MCF 10A (cell line): ENCODE results near the gene GRAMD4. TPM values are rescaled to one million over a fixed set of nuclear protein-coding genes. Genes with fewer than 3 reads are reported as not detected.

Experiments used
- BruUV-seq: library from RNA; stranded (reverse); fragments of 400-500 nt; replicated peaks from 2 replicates; lab custom pipeline; 2021; lab: Mats Ljungman, UMichigan
- CTCF ChIA-PET: fragments of 300-600 bp; sonication (Branson Sonifier 250); formaldehyde crosslinking; extraction: SDS; loops from one replicate; lab custom pipeline; 2021; ENCODE audit warnings: antibody characterized with exemption, inconsistent platforms; lab: Yijun Ruan, JAX
- POLR2A ChIA-PET: fragments of 300-600, 350-650 bp; sonication (Branson Sonifier 250); formaldehyde crosslinking; extraction: SDS; loops from one replicate; lab custom pipeline; 2020; ENCODE audit warnings: antibody characterized with exemption, inconsistent platforms; lab: Yijun Ruan, JAX
- DNase-seq: peaks from one replicate; pipeline ENCODE4 v3.0.0-alpha.2; 2018; ENCODE audit not compliant: unreplicated experiment
- H3K27ac Mint-ChIP-seq: one replicate; pipeline ENCODE4 v1.8.0; 2022; ENCODE audit warnings: mild to moderate bottlenecking, low read depth, mixed read lengths; ENCODE audit not compliant: unreplicated experiment
- H3K27me3 Mint-ChIP-seq: one replicate; pipeline ENCODE4 v1.8.0; 2022; ENCODE audit warnings: mixed read lengths; ENCODE audit not compliant: insufficient read depth, unreplicated experiment
- H3K36me3 Mint-ChIP-seq: one replicate; pipeline ENCODE4 v1.8.0; 2022; ENCODE audit warnings: mild to moderate bottlenecking, moderate library complexity, mixed read lengths; ENCODE audit not compliant: insufficient read depth, unreplicated experiment
- H3K4me1 Mint-ChIP-seq: one replicate; pipeline ENCODE4 v1.8.0; 2022; ENCODE audit warnings: mixed read lengths; ENCODE audit not compliant: insufficient read depth, unreplicated experiment
- H3K4me3 Mint-ChIP-seq: one replicate; pipeline ENCODE4 v1.8.0; 2022; ENCODE audit warnings: mild to moderate bottlenecking, moderate library complexity, mixed read lengths; ENCODE audit not compliant: unreplicated experiment
- H3K9me3 Mint-ChIP-seq: one replicate; pipeline ENCODE4 v1.8.0; 2022; ENCODE audit warnings: mixed read lengths; ENCODE audit not compliant: unreplicated experiment
- CTCF ChIP-seq: fragments of 200-600 bp; IDR thresholded peaks from one replicate; pipeline ENCODE4 v1.8.0; 2022; ENCODE audit warnings: antibody characterized with exemption, mild to moderate bottlenecking; ENCODE audit not compliant: unreplicated experiment
- intact Hi-C: fragments of 100-400 bp; cut with micrococcal nuclease; formaldehyde crosslinking; loops from 2 replicates; pipeline ENCODE4 v1.14.1; 2022
- total RNA-seq: library from RNA; stranded (reverse); gene quantifications from 2 replicates; pipeline ENCODE4 v1.2.3, GENCODE V29; 2022

Gene GRAMD4
- total RNA-seq, 1 experiment from 2014 or later = 15.6 TPM

GRCh38 chr22:46721501-46722085 lies 101.4 kb downstream of the GRAMD4 start:
- H3K27ac Mint-ChIP-seq = no peak overlapping the region
- intact Hi-C loops = no loop called here
- no peaks in the 10 kb centered on the region for H3K4me1 Mint-ChIP-seq
- H3K36me3 Mint-ChIP-seq = peaks cover 35% of the 10 kb centered on the region
- H3K9me3 Mint-ChIP-seq = no peaks in the 10 kb centered on the region
- no peak overlapping the region for H3K4me3 Mint-ChIP-seq
- ChIA-PET POLR2A (interaction anchor here (1.2 to 2.0 kb wide), 3 partner anchors 10 to 41 kb away, joined by 4 to 9 read pairs (median 5); partner anchors contain the start of gene TBC1D22A), CTCF (interaction anchor here (0.6 to 1.2 kb wide), 3 partner anchors 82 to 1116 kb away, joined by 3 to 5 read pairs (median 4); no protein-coding TSS in a partner anchor)
- DNase-seq = no peak
- no peaks in the 10 kb centered on the region for H3K27me3 Mint-ChIP-seq
- no TSS peak for BruUV-seq
- TF ChIP-seq CTCF = no peak

- Mint-ChIP-seq H3K27ac (no peak overlapping the region), H3K27me3 (no peaks in the 10 kb centered on the region)
Observed at GRCh38 chr22:46723882-46724281, 103.7 kb downstream of the GRAMD4 start.

GRCh38 chr22:46725096-46725495 lies 104.9 kb downstream of the GRAMD4 start:
- Mint-ChIP-seq H3K4me1 (no peaks in the 10 kb centered on the region), H3K9me3 (no peaks in the 10 kb centered on the region), H3K27ac (no peak overlapping the region), H3K36me3 (peaks cover 23% of the 10 kb centered on the region), H3K4me3 (no peak overlapping the region), H3K27me3 (no peaks in the 10 kb centered on the region)
- DNase-seq = no peak
- BruUV-seq = no TSS peak
- CTCF ChIA-PET = interaction anchor here (0.7 kb wide), 1 partner anchor 24 kb away, joined by 4 read pairs; no protein-coding TSS in a partner anchor
- TF ChIP-seq CTCF = no peak
- POLR2A ChIA-PET = interaction anchor here (0.6 kb wide), 1 partner anchor 1316 kb away, joined by 3 read pairs; no protein-coding TSS in a partner anchor
- intact Hi-C loops = no loop called here

More at GRCh38 chr22:46723882-46724281, 103.7 kb downstream of the GRAMD4 start:
- Mint-ChIP-seq H3K9me3 (no peaks in the 10 kb centered on the region), H3K4me3 (no peak overlapping the region), H3K36me3 (peaks cover 32% of the 10 kb centered on the region), H3K4me1 (no peaks in the 10 kb centered on the region)
- ChIA-PET CTCF (no interaction called here), POLR2A (no interaction called here)
- BruUV-seq = no TSS peak
- intact Hi-C loops = no loop called here
- no peak for TF ChIP-seq CTCF
- no peak for DNase-seq

- ChIA-PET POLR2A (no interaction called here), CTCF (interaction anchor here (0.7 kb wide), 1 partner anchor 21 kb away, joined by 3 read pairs; no protein-coding TSS in a partner anchor)
- Mint-ChIP-seq H3K4me1 (peaks cover 2% of the 10 kb centered on the region), H3K27me3 (no peaks in the 10 kb centered on the region), H3K36me3 (peaks cover 25% of the 10 kb centered on the region), H3K4me3 (no peak overlapping the region), H3K27ac (no peak overlapping the region), H3K9me3 (no peaks in the 10 kb centered on the region)
- DNase-seq = no peak
- no TSS peak for BruUV-seq
- TF ChIP-seq CTCF = no peak
- intact Hi-C loops = no loop called here
Observed at GRCh38 chr22:46726066-46726985, 106.1 kb downstream of the GRAMD4 start.
